ENCODE data around the gene NMBR.
"Not testable (repeated sequence)": the region's sequence is repeated elsewhere in the genome, so short reads cannot be mapped to it uniquely, and the experiment has no call there.

NMBR gene

DNA sequence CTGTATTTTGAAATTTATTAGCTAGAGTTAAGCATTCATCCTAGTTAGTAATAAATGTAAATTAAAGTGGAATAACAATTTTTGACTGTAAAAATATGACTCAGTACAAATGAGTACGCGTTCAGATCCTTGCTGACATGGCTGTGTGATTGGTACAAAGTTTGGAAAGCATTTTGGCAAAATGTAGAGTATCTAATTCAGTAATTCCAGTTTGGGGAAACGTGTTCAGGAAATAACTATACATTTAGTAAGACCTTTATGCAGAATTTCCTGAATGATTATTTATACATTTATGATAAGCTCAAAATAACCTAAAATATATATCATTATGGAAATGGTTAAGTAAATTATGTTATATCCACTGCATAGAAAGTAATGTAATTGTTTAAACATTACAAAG, 8.2 kb upstream of the NMBR start:
- DNase-seq (ENCODE audit: low read depth in 4 of 4, low spot score in 1 of 4), result no peak

DNA sequence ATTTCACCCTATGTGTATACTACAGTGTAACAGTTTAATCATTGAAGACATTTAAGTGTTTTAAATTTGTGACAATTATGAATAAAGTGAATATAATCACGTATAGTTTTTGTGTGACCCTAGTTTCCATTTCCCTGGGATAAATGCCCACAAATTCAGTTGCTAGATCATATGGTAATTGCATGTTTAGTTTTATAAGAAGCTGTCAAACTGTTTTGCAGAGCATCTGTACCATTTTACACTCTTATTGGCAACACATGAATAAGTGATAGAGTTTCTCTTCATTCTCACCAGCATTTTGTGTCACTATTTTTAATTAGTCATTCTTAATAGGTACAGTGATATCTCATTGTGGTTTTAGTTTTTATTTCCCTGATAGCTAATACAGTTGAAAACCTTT, 7.4 kb upstream of the NMBR start:
- no peak for DNase-seq (ENCODE audit: low read depth in 4 of 4, low spot score in 1 of 4)

DNA sequence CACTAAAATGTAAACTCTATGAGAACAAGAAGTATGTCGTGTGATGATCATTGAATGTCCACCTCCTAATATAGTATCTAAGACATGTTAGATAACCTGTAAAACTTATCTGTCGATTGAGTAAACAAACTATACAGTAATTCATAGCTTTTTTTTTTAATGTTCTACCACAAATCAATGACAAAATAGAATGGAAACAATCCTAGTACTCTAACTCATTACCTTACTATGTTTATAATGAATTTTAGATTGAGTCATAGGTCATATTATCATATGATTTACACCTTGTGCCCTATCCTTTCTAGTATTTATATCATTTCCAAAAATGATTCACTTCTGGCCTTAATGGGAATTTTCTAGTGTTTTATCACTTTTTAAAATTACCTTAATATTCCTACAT, 6.3 kb upstream of the NMBR start:
- no peak for DNase-seq (ENCODE audit: low read depth in 4 of 4, low spot score in 1 of 4)

DNA sequence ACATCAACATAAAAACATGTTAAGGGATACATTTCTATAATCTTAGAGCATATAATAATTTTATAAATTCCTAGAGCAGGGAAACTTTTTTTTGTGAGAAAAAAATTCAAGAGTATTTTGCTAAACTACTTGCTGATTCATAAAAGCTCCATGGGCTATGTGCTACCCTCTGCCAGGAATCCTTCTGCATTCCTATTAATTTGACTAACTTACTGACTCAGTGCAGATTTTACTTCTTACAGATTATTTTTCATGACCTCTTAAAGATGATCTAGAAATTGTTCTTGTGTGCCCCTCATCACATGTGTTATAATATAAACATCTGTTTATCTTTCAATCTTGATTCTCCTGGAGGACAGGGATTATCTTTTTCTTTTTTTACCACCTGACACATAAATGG, 5.8 kb upstream of the NMBR start:
- DNase-seq (ENCODE audit: low read depth in 4 of 4, low spot score in 1 of 4), result no peak

DNA sequence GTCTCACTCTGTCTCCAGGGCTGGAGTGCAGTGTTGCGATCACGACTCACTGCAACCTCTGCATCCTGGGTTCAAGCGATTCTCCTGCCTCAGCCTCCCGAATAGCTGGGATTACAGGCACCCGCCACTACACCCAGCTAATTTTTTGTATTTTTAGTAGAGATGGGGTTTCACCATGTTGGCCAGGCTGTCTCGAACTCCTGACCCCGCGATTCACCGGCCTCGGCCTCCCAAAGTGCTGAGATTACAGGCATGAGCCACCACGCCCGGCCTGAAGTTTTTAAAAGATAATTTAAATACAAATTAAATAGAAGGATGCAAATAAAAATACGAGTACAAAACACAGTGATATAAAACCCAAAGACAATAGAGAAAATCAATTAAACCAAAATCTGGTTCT, 5.4 kb downstream of the NMBR start:
- not testable (repeated sequence) for DNase-seq (ENCODE audit: low read depth in 4 of 4, low spot score in 1 of 4)

DNA sequence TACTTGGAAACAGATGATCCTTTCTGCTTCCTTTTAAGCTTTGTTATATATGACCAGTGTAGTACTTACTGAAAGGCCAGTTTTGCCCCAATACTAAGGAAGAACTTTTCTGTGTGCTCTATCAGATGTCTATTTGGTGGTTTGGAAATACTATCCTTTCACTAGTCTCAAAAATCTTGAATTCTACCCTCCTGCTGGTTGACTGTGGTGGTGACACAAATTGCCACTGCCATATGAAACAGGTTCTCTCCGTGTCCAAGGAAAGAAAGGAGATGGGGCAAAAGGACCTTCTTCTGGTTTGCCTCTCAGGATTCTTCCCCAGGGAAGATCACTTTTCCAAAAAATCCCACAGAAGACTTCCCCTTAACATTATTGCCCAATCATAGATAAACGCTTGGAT, 8.0 kb downstream of the NMBR start:
- no peak for DNase-seq (ENCODE audit: low read depth in 4 of 4, low spot score in 1 of 4)

DNA sequence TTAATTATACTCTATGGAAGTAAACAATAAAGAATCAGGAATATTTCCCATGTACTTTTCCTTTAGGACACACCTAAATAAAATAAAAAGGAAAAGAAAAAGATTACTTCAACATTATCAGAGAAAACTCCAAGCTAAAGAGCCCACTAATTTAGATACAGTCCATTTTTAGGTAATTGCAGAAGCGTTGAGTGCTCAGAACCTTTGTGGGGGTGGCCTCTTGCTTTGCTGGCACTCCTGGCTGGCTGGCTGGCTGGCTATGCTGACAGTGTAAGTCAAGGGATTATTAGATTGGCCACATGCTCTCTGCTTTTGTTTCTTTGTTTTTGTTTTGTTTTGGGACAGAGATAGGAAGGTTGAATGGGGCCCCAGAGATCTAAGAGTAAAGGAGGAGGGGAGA, 14.3 kb downstream of the NMBR start, which contains the start of gene GJE1:
TSS of gene GJE1 (plus strand) at position 301 of the 400 bp plus-strand sequence. CDS start 234 bp downstream, outside the sequence.
- DNase-seq (ENCODE audit: low read depth in 4 of 4, low spot score in 1 of 4), result no peak

DNA sequence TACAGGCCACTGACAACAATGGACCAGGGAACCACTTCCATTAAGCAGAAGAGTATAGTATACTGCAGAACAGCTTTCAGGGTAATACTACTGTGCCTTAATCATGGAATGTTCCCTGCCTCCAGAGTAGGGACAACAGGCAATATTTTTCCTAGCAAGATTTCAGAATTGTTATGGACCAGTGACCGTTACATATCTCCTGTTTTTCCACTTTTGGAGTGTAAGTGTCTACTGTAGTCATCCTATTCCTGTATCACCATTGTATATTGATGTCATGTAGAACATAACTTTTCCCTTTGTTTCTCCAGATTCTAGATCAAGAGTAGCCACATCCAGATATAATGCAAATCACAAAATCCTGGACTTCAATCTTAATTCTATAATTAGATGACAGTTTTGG, 16.1 kb downstream of the NMBR start:
- no peak for DNase-seq (ENCODE audit: low read depth in 4 of 4, low spot score in 1 of 4)

DNA sequence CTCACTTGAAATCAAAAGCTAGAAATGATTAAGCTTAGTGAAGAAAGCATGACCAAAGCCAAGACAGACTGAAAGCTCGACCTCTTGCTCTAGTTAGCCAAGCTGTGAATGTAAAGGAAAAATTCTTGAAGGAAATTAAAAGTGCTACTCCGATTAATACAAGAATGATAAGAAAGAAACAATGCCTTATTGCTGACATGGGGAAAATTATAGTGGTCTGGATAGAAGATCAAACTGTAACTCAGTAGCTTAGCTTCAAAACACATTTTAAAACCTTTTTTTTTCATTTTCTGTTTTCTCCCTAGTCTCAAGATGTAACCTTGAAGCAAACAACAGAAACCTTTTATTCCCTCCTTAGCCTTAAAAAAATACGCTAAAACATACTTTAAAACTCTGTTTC, 25.6 kb downstream of the NMBR start:
- DNase-seq (ENCODE audit: low read depth in 4 of 4, low spot score in 1 of 4), result no peak

DNA sequence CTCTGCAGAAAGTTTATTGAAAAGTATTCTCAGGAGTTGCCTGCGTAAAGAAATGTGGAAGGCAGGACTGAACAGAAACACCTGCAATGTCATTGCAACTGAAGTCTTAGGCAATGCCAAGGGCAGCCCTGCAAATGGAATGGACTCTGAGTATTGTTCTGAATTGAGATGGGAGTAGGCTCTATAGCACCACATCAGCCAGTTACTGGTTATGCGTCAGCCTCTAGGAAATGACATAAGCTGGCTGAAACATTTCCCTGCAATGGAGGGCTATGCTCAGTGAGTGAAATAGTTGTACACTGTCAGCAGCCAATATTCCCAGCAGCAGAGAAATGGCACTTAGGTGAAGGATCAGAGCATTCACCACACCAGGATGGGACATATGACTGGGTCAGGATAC, 28.0 kb downstream of the NMBR start:
- no peak for DNase-seq (ENCODE audit: low read depth in 4 of 4, low spot score in 1 of 4)

DNA sequence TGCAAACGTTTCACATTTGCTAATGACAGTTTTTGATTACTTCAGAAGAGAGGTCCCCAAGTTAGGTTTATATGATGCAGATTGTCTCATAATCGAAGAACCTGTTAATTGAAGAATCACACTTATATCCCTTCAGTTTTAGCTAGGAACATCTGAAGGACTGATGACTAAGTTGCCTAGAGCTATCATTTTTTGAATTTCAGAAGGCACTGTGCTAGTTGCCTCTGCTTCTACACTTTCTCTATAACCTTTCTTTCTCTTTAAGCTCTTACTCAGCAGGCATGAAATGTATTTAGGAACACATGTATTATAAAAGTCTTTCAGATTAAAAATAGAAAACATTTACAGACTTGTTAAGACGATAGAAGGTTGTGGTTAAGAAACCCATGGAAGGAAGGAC, 28.6 kb downstream of the NMBR start:
- DNase-seq (ENCODE audit: low read depth in 4 of 4, low spot score in 1 of 4), result no peak

DNA sequence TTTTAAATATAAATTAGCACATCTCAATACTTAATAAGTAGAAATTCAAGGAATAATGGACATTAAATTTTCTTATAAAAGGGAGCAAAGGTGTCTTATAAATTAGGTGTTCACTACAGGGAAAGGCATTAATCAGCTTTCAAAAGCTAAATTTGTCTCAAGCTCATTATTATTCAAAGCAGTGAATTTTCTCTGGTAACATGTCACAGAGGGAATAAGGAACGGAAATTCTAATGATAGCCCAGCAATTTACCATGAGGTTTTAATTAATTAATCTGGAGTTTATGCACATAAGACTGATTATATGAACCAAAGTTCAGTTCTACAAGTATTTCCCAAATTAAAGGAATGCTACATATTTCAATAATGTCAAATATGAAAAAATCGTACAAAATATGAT, 29.6 kb downstream of the NMBR start:
- DNase-seq (ENCODE audit: low read depth in 4 of 4, low spot score in 1 of 4), result no peak

DNA sequence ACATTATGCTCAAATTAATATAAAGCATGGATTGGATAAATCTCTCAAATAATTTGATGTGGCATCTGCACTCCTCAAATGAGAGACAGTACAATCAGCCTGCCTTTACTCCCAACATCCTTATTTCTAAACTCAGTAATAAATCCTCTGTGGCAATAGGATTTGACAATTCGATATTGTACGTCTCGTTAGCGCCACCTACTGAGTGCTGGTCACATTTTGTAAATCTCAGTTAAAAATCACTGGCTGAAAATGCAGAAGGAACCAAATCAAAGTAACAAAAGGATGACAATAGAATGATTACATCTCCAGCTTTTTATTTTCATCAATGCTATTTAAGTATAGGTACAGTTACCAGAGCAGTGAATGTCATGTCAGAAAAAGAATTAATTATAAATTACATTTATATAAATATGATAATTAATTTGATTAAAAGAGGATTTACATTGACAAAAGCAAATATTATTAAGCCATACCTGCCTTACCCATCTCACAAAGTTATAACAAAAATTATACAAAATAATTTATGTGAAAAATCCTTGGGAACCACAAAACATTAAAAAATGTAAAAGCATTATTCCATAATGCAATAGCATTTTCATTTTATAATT, 34.4 kb downstream of the NMBR start:
- peak; percentile 43 to 63 (median 56) for DNase-seq (ENCODE audit: low read depth in 4 of 4, low spot score in 1 of 4)

DNA sequence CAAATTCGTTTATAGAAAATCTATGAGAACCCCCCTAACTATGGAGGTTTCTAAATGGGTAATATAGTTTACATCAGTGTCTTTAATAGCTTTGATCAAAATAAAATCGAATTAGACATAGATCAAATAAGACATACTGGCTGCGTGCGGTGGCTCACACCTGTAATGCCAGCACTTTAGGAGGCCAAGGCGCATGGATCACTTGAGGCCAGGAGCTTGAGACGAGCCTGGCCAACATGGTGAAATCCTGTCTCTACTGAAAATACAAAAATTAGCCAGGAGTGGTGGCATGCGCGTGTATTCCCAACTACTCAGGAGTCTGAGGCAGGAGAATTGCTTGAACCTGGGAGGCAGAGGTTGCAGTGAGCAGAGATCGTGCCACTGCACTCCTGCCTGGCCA, 36.1 kb downstream of the NMBR start:
- not testable (repeated sequence) for DNase-seq (ENCODE audit: low read depth in 4 of 4, low spot score in 1 of 4)

DNA sequence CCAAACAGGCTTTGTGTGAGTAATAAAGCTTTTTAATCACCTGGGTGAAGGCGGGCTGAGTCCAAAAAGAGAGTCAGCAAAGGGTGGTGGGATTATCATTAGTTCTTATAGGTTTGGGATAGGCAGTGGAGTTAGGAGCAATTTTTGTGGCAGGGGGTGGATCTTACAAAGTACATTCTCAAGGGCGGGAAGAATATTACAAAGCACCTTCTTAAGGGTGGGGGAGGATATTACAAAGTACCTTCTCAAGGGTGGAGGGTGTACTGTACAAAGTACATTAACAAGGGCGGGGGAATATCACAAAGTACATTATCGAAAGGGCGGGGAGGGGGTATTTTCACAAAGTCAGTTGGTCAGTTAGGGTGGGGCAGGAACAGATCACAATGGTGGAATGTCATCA, 42.1 kb downstream of the NMBR start:
- DNase-seq (ENCODE audit: low read depth in 4 of 4, low spot score in 1 of 4), result not testable (repeated sequence)

DNA sequence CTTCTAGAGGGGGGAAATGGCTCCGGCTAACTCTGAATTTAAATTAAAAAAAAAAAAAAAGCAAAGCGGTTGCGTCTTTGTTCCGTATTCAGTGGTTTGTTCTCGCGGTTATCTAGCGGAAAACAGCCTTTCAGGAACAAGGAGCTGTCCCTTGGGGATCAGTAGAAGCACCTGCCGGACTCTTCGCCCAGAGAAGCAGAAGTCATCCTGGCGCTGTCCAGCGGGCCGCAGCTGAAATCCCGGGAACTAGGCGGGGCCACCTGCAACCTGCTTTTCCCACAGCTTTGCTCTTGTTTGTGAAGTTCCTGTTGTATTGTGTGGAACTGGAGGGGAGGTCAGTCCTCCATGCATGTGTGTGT, 58.1 kb downstream of the NMBR start:
- DNase-seq (ENCODE audit: low read depth in 4 of 4, low spot score in 1 of 4), result no peak

DNA sequence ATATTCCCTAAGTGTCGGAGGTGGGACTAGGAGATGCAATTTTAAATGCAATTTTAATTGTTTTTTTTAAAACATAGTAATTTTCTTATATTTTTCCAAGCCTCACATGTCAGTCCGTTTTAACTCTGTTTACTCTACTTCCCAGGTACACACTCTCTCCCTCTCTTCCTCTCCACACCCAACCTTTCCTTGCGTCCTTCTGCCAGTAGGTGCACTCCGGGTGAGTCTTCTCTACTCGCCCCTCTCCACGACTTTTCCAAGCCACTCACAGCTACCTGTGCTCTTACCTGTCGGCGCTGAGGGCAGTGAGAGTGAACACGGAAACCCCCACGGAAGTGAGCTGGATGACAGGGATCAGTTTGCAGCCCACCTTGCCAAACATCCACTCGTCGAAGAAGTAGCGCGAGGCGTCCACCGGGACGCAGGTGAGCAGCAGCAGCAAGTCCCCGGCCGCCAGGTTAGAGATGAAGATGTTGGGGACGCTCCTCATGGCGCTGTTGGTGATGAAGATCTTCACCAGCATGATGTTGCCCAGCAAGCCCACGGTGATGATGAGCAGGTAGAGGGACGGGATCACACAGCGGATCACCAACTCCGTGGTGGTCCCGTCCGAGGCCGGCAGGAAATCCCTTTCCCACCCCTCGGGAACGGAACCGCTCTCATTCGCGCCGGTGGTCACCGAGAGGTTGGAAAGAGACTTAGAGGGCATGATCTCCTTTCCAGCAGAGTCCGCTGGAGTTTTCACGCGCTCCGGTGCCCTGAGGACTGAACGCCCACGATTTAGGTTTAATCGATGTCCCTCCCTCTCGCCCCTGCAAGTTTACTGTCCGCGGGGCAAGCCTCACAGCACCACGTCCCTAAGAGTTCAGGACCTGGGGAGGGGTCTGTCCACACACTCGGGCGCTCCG, 58.7 kb downstream of the NMBR start:
- DNase-seq (ENCODE audit: low read depth in 4 of 4, low spot score in 1 of 4), result no peak

DNA sequence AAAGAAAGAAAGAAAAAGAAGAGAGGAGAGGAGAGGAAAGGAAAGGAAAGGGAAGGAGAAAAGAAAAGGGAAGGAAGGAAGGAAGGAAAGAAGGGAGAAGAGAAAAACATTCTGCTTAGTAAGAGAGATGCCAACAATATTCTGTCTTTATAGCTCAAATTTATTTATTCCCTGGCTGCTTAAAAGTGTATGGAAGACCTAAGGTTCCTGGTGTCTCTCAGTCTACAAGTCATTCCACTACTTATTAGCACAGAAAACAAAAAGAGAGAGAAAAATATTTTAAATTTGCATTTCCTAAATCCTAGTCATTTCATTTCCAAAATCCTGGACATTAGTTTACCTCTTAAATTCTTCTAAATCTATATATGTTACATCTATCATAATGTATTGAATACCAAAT, 67.8 kb downstream of the NMBR start:
- no peak for DNase-seq (ENCODE audit: low read depth in 4 of 4, low spot score in 1 of 4)

DNA sequence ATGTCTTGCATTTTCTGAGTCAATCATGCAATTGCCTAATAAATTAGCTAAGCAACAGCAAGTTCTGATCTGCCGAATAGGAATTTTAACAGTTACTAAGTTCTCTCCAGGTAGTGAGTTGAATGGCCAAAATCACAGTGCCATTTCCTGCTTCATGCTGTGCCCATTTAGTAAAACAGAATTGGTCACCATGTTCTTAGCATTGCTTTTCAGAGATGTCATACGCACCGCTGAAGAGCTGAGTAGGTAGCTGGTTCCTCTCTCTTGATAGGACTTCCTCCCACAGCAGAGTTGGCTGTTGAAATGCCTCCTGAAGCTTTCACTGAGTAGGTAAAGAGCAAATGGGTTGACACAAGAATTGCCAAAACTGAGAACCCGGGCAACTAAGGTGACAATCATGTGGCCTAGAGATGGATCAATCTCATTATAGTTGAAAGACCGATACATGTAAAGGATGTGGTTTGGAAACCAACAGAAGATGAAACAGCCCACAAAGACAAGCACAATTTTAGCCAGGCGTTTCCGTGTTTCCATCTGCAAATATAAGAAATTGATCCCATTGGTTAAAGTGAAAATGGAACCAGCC, 71.3 kb downstream of the NMBR start:
- no peak for DNase-seq (ENCODE audit: low read depth in 4 of 4, low spot score in 1 of 4)

DNA sequence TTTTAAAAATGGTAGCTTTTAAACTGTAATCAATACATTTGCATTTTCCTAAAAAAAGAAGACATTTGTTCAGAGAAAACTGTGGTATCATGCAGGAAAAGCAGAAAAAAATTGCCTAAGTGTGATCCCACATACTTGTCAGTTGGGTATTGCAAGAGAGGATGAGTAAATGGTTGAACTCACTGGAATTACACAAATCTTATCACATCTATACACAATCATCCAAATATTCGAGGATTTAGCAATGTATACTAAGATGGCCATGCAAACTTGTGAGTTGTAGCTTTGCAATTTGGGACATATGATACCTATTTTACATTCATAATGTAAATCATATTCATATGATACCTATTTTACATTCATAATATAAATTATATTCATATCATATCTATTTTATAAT, 72.4 kb downstream of the NMBR start:
- no peak for DNase-seq (ENCODE audit: low read depth in 4 of 4, low spot score in 1 of 4)

DNA sequence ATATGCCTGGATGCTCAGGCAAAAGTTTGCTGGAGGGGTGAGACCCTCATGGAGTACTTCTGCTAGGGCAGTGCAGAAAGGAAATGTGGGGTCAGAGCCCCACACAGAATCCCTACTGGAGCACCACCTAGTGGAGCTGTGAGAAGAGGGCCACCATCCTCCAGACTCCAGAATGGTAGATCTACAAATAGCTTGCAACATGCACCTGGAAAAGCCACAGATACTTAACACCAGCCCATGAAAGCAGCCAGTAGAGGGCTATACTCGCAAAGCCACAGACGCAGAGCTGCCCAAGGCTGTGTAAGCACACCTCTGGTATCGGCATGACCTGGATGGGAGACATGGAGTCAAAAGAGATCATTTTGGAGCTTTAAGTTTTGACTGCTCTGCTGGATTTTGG, 74.9 kb downstream of the NMBR start:
- no peak for DNase-seq (ENCODE audit: low read depth in 4 of 4, low spot score in 1 of 4)

DNA sequence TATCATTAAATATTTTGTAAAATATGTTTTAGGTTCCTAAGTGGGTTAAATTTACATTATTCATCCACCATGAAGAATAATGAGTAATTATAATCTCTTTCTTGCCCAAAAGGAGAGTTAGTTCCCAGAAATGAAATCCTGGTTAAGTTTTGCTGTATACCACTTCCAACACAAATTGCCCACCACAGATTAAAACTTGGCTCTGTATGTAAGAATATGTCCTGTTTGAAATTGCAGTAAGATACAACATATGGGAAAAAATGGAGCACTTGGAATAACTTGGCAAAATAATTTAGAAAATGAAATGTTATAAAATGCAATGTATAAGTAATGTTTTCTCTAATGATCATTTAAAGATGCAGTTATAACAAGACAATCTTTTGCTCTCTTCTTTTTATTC, 78.5 kb downstream of the NMBR start:
- no peak for DNase-seq (ENCODE audit: low read depth in 4 of 4, low spot score in 1 of 4)

Data from stimulated activated CD4-positive, alpha-beta T cell treated with anti-CD3 and anti-CD28 coated beads, Interleukin-1b, Interleukin-23, amount 100 ng/mL, for 24 hours (primary cell).